SIG-M5 (cell line): ENCODE results near the gene NPEPL1.

ENCODE experiments used
- DNase-seq: peaks from one replicate; lab custom pipeline; 2025; lab: John Stamatoyannopoulos, UW

NPEPL1 gene

GRCh38 chr20:58657986-58658385, 34.6 kb upstream of the NPEPL1 start:
- no peak for DNase-seq

- DNase-seq = no peak
Observed at GRCh38 chr20:58658760-58659159, 33.8 kb upstream of the NPEPL1 start.

GRCh38 chr20:58659841-58660240, 32.8 kb upstream of the NPEPL1 start:
- DNase-seq = no peak

GRCh38 chr20:58660855-58661597, 31.6 kb upstream of the NPEPL1 start:
- DNase-seq = no peak

- DNase-seq = no peak
Observed at GRCh38 chr20:58661598-58662473, 30.8 kb upstream of the NPEPL1 start.

- no peak for DNase-seq
Observed at GRCh38 chr20:58664331-58664730, 28.3 kb upstream of the NPEPL1 start.

GRCh38 chr20:58664883-58665282, 27.7 kb upstream of the NPEPL1 start:
- DNase-seq = no peak

- DNase-seq = no peak
Observed at GRCh38 chr20:58665606-58666005, 27.0 kb upstream of the NPEPL1 start.

- DNase-seq = no peak
Observed at GRCh38 chr20:58666702-58667101, 25.9 kb upstream of the NPEPL1 start.

GRCh38 chr20:58667975-58668374, 24.6 kb upstream of the NPEPL1 start:
- no peak for DNase-seq

GRCh38 chr20:58668901-58669286, 23.7 kb upstream of the NPEPL1 start:
- DNase-seq = no peak

GRCh38 chr20:58669287-58670006, 23.2 kb upstream of the NPEPL1 start:
- no peak for DNase-seq

GRCh38 chr20:58670102-58670501, 22.5 kb upstream of the NPEPL1 start:
- no peak for DNase-seq

GRCh38 chr20:58670659-58671058, 21.9 kb upstream of the NPEPL1 start:
- no peak for DNase-seq

- DNase-seq = no peak
Observed at GRCh38 chr20:58673119-58673518, 19.5 kb upstream of the NPEPL1 start.

GRCh38 chr20:58675146-58675584, 17.4 kb upstream of the NPEPL1 start:
- DNase-seq = no peak

GRCh38 chr20:58675641-58676040, 17.0 kb upstream of the NPEPL1 start:
- no peak for DNase-seq

GRCh38 chr20:58676161-58676560, 16.4 kb upstream of the NPEPL1 start:
- DNase-seq = no peak

GRCh38 chr20:58677079-58677604, 15.5 kb upstream of the NPEPL1 start:
- DNase-seq = no peak

GRCh38 chr20:58677808-58678207, 14.8 kb upstream of the NPEPL1 start:
- DNase-seq = no peak

- DNase-seq = no peak
Observed at GRCh38 chr20:58678806-58679205, 13.8 kb upstream of the NPEPL1 start.
